Adipose tissue (tissue), 3 donors: ENCODE data around the gene PDE4C. TPM values are rescaled to one million over a fixed set of nuclear protein-coding genes. Genes with fewer than 3 reads are reported as not detected.

Experiments used
- H3K27ac ChIP-seq: one replicate; pipeline ENCODE4 v1.5.1; 2013; ENCODE audit warnings: low read depth, low read length
- WGBS, 3 donors: extraction: QIAGEN DNeasy Blood & Tissue Kit; methylation state at CpG; one replicate each; pipeline ENCODE4 v1.1.7; 2013; 5-methylcytosine and 5-hydroxymethylcytosine counted together
- polyA plus RNA-seq, 3 donors: library from polyadenylated mRNA; stranded (reverse); fragments of 200-250 nt; gene quantifications; one replicate each; pipeline ENCODE4 v1.2.3, GENCODE V29; 2013
- donor health status: healthy with polysubstance abuse.
- donor health status: Bipolar disorder and iron deficiency.
- donor health status: healthy.

PDE4C gene
- 1 to 10 TPM in 1 of 3 donors, under 1 TPM in 2; 0.20 to 4.0 (median 0.22) TPM for polyA plus RNA-seq

GRCh38 chr19:18225702-18226468 is at the start of gene PDE4C:
TSS of gene PDE4C (minus strand) at chr19:18226438. CDS start at chr19:18226415, 23 bp downstream.
- 2 to 6% (median 3%) methylated on average over 42 to 51 of the region's 51 CpGs for WGBS, 3 donors
- no peak within 1 kb of the TSS for H3K27ac ChIP-seq

- 21 to 38% (median 30%) methylated on average over 13 of the region's 13 CpGs for WGBS, 3 donors
- no peak overlapping the region for H3K27ac ChIP-seq
These were observed 48.6 kb upstream of the PDE4C start for GRCh38 chr19:18274781-18275356.

GRCh38 chr19:18274219-18274780 is 48.1 kb upstream of the PDE4C start, which contains the start of gene IQCN:
TSS of gene IQCN (minus strand) at chr19:18274452. CDS start at chr19:18269478, 4,974 bp downstream.
- H3K27ac ChIP-seq = no peak within 1 kb of the TSS
- 75 to 83% (median 80%) methylated on average over 9 of the region's 9 CpGs for WGBS, 3 donors

- WGBS, 3 donors = 94% methylated on average over 13 of the region's 13 CpGs
- H3K27ac ChIP-seq = no peak overlapping the region
These were observed 47.5 kb upstream of the PDE4C start for GRCh38 chr19:18273561-18274218.

- WGBS, 3 donors = 53 to 66% (median 63%) methylated on average over 6 of the region's 6 CpGs
- H3K27ac ChIP-seq = no peak overlapping the region
These were observed 45.2 kb upstream of the PDE4C start for GRCh38 chr19:18271433-18271841.

GRCh38 chr19:18270326-18270725 is 44.1 kb upstream of the PDE4C start:
- no peak overlapping the region for H3K27ac ChIP-seq
- 89 to 93% (median 90%) methylated on average over 8 to 9 of the region's 9 CpGs for WGBS, 3 donors

- H3K27ac ChIP-seq = no peak overlapping the region
- 62 to 90% (median 75%) methylated on average over 2 of the region's 2 CpGs for WGBS, 3 donors
These were observed 43.0 kb upstream of the PDE4C start for GRCh38 chr19:18269070-18269723.

- 92 to 93% (median 92%) methylated on average over 42 of the region's 42 CpGs for WGBS, 3 donors
- no peak overlapping the region for H3K27ac ChIP-seq
These were observed 40.8 kb upstream of the PDE4C start for GRCh38 chr19:18266771-18267686.

- no peak overlapping the region for H3K27ac ChIP-seq
- 90 to 94% (median 92%) methylated on average over 7 of the region's 7 CpGs for WGBS, 3 donors
These were observed 39.3 kb upstream of the PDE4C start for GRCh38 chr19:18265582-18265981.

GRCh38 chr19:18264971-18265540 is 38.8 kb upstream of the PDE4C start:
- H3K27ac ChIP-seq = no peak overlapping the region
- WGBS, 3 donors = 93 to 95% (median 94%) methylated on average over 22 to 23 of the region's 23 CpGs

GRCh38 chr19:18264137-18264854 is 38.1 kb upstream of the PDE4C start:
- H3K27ac ChIP-seq = no peak overlapping the region
- 82 to 92% (median 90%) methylated on average over 22 to 23 of the region's 23 CpGs for WGBS, 3 donors

- 84 to 88% (median 85%) methylated on average over 16 of the region's 16 CpGs for WGBS, 3 donors
These were observed 37.3 kb upstream of the PDE4C start for GRCh38 chr19:18263324-18264136.

GRCh38 chr19:18262917-18263316 is 36.7 kb upstream of the PDE4C start:
- no peak overlapping the region for H3K27ac ChIP-seq
- 92 to 94% (median 93%) methylated on average over 10 of the region's 10 CpGs for WGBS, 3 donors

More at GRCh38 chr19:18263324-18264136, 37.3 kb upstream of the PDE4C start:
- no peak overlapping the region for H3K27ac ChIP-seq

- no peak overlapping the region for H3K27ac ChIP-seq
These were observed 35.9 kb upstream of the PDE4C start for GRCh38 chr19:18262144-18262543.

- no peak overlapping the region for H3K27ac ChIP-seq
- 90 to 94% (median 92%) methylated on average over 2 of the region's 2 CpGs for WGBS, 3 donors
These were observed 35.2 kb upstream of the PDE4C start for GRCh38 chr19:18261474-18261873.

GRCh38 chr19:18259893-18260292 is 33.7 kb upstream of the PDE4C start:
- WGBS, 3 donors = 81 to 92% (median 90%) methylated on average over 4 of the region's 4 CpGs
- no peak overlapping the region for H3K27ac ChIP-seq
